ENCODE measurements around the gene MYO3B. TPM values are rescaled to one million over a fixed set of nuclear protein-coding genes. Genes with fewer than 3 reads are reported as not detected.

Gene MYO3B
- polyA plus RNA-seq, 2 of the 4 experiments (the other 2 are of a cell fraction), result 0.01 TPM; not detected in 1

GRCh38 chr2:170253721-170254230 is 75.8 kb downstream of the MYO3B start:
- H3K4me3 ChIP-seq, result no peak overlapping the region
- H3K4me2 ChIP-seq, result no peak overlapping the region
- ChIA-PET CTCF (interaction anchor here (0.7 to 2.3 kb wide), 6 partner anchors 13 to 559 kb away, joined by 3 to 9 read pairs (median 3); no protein-coding TSS in a partner anchor), POLR2A (no interaction called here)
- FAIRE-seq (no peak), ATAC-seq (no peak), DNase-seq (ENCODE audit: low read depth in 1 of 2, low spot score in 1 of 2) (no peak)
- H3K9me3 ChIP-seq, result no peaks in the 10 kb centered on the region
- no peak overlapping the region for H3K27ac ChIP-seq
- TF ChIP-seq SREBF2 (IDR thresholded peaks at IDR 0.05), result no peak
- TF ChIP-seq RCOR1 (IDR thresholded peaks at IDR 0.05; ENCODE audit: low read depth, low read length), result no peak
- TF ChIP-seq REST (IDR thresholded peaks at IDR 0.05), result no peak
- TF ChIP-seq MAX (IDR thresholded peaks at IDR 0.05), result no peak
- no peak for TF ChIP-seq CEBPB (IDR thresholded peaks at IDR 0.05)
- no peak for TF ChIP-seq KDM5A (IDR thresholded peaks at IDR 0.05)
- no peak for TF ChIP-seq EHMT2 (IDR thresholded peaks at IDR 0.05; ENCODE audit: low read depth)
- no peak for TF ChIP-seq NR3C1 (IDR thresholded peaks at IDR 0.05)
- TF ChIP-seq JUNB (IDR thresholded peaks at IDR 0.05), result no peak
- no peak for TF ChIP-seq RFX5 (IDR thresholded peaks at IDR 0.05)
- no peak for TF ChIP-seq NFE2L2 (conservative IDR thresholded peaks at IDR 0.05; ENCODE audit: low read length)
- no peak for TF ChIP-seq ZNF302 (CRISPR knock-in tag; IDR thresholded peaks at IDR 0.05)
- no peak for TF ChIP-seq JUN (IDR thresholded peaks at IDR 0.05)
- no peak for TF ChIP-seq RAD21 (conservative IDR thresholded peaks at IDR 0.05 in 1 of 2, IDR thresholded peaks at IDR 0.05 in 1 of 2)
- TF ChIP-seq NPAS2 (CRISPR knock-in tag; IDR thresholded peaks at IDR 0.05; ENCODE audit: borderline replicate concordance), result no peak
- no peak for TF ChIP-seq ELK1 (IDR thresholded peaks at IDR 0.05; ENCODE audit: low read depth, low read length)
- TF ChIP-seq POLR2AphosphoS2 (conservative IDR thresholded peaks at IDR 0.05; ENCODE audit: low read length), result no peak
- TF ChIP-seq PHF8 (IDR thresholded peaks at IDR 0.05; ENCODE audit: borderline replicate concordance, low read depth), result no peak
- no peaks in the 10 kb centered on the region for H3K4me1 ChIP-seq
- 44% methylated on average over 2 of the region's 6 CpGs for WGBS (ENCODE audit: missing lambda C conversion rate)

DNA sequence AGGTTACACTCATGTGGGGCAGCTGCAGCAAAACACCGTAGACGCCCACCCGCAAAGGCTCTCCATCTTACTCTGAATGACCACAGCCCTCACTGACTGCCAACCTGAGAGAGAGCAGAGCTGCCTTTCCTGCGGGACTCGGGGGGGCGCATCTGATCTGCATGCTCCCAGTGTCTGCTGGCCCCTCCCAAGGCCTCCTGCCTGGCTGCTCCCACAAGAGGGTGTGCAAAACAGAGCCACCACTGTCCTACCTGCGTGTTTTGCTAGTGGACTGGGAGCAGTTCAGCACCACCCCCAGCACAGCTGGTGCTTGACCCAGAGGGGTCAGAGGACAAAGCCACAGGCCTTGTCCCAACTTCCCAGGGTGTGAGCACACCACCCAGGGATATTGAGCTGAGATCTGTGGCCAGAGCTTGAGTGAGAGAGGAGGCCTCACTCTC is 76.4 kb downstream of the MYO3B start:
- ChIA-PET POLR2A (no interaction called here), CTCF (interaction anchor here (0.6 to 2.3 kb wide), 6 partner anchors 17 to 559 kb away, joined by 3 to 9 read pairs (median 3); no protein-coding TSS in a partner anchor)
- H3K4me2 ChIP-seq, result no peak overlapping the region
- no peaks in the 10 kb centered on the region for H3K4me1 ChIP-seq
- no peak for FAIRE-seq
- no peak overlapping the region for H3K4me3 ChIP-seq
- DNase-seq (ENCODE audit: low read depth in 1 of 2, low spot score in 1 of 2), result no peak
- no peak overlapping the region for H3K27ac ChIP-seq
- H3K9me3 ChIP-seq, result no peaks in the 10 kb centered on the region
- 62% methylated on average over 5 of the region's 7 CpGs for WGBS (ENCODE audit: missing lambda C conversion rate)
- ATAC-seq, result no peak
- TF ChIP-seq RFX5 (IDR thresholded peaks at IDR 0.05), result no peak
- TF ChIP-seq, protein P1, sequence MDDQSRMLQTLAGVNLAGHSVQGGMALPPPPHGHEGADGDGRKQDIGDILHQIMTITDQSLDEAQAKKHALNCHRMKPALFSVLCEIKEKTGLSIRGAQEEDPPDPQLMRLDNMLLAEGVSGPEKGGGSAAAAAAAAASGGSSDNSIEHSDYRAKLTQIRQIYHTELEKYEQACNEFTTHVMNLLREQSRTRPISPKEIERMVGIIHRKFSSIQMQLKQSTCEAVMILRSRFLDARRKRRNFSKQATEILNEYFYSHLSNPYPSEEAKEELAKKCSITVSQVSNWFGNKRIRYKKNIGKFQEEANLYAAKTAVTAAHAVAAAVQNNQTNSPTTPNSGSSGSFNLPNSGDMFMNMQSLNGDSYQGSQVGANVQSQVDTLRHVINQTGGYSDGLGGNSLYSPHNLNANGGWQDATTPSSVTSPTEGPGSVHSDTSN (IDR thresholded peaks at IDR 0.05), result no peak
- no peak for TF ChIP-seq ELK1 (IDR thresholded peaks at IDR 0.05; ENCODE audit: low read depth, low read length)
- no peak for TF ChIP-seq JUNB (IDR thresholded peaks at IDR 0.05)
- no peak for TF ChIP-seq TP53 (CRISPR knock-in tag; IDR thresholded peaks at IDR 0.05)
- TF ChIP-seq ZFP36 (IDR thresholded peaks at IDR 0.05; ENCODE audit: borderline replicate concordance, partially characterized antibody), result no peak
- no peak for TF ChIP-seq RCOR1 (IDR thresholded peaks at IDR 0.05; ENCODE audit: low read depth, low read length)
- TF ChIP-seq CBX8 (IDR thresholded peaks at IDR 0.05), result no peak
- TF ChIP-seq, protein P2, sequence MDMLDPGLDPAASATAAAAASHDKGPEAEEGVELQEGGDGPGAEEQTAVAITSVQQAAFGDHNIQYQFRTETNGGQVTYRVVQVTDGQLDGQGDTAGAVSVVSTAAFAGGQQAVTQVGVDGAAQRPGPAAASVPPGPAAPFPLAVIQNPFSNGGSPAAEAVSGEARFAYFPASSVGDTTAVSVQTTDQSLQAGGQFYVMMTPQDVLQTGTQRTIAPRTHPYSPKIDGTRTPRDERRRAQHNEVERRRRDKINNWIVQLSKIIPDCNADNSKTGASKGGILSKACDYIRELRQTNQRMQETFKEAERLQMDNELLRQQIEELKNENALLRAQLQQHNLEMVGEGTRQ (IDR thresholded peaks at IDR 0.05), result no peak
- no peak for TF ChIP-seq BCL3 (IDR thresholded peaks at IDR 0.05)
- TF ChIP-seq MAZ (IDR thresholded peaks at IDR 0.05; ENCODE audit: borderline replicate concordance, low read depth, low read length), result no peak
